CD4-positive, alpha-beta T cell (primary cell): Measurements from ENCODE around the gene RPEL1. TPM values are rescaled to one million over a fixed set of nuclear protein-coding genes. Genes with fewer than 3 reads are reported as not detected.

Experiments used
- ATAC-seq: fragments of 200-7000 bp; cut with Tn5 transposase; one replicate; pipeline ENCODE4 v1.10.0; 2022; ENCODE audit warnings: mild to moderate bottlenecking; ENCODE audit not compliant: poor library complexity
- CTCF ChIA-PET: fragments of 350-600 bp; sonication (Branson Sonifier 250); formaldehyde crosslinking; loops from one replicate; lab custom pipeline; 2021; ENCODE audit warnings: antibody characterized with exemption, inconsistent platforms; lab: Charles Lee
- POLR2A ChIA-PET: fragments of 350-600 bp; sonication (Branson Sonifier 250); formaldehyde crosslinking; loops from one replicate; lab custom pipeline; 2021; ENCODE audit warnings: antibody characterized with exemption, inconsistent platforms; lab: Charles Lee
- DNase-seq, 14 experiments: peaks; one replicate each; pipeline ENCODE4 v3.0.0-alpha.2; 2013 to 2020; ENCODE audit warnings: mixed read lengths in 2 of 14
- H3K27ac ChIP-seq, 2 donors: one replicate each; pipeline versions ENCODE4 v1.5.1 to v1.7.0; 2013; ENCODE audit warnings: low read length in 2 of 2, low read depth in 1 of 2, mild to moderate bottlenecking in 1 of 2
- H3K27me3 ChIP-seq, 2 experiments: 1 replicate in 1 of 2; 2 replicates in 1 of 2; pipeline versions ENCODE4 v1.6.1 to v1.7.0; 2013; ENCODE audit warnings: low read length in 2 of 2, control low read depth in 1 of 2, mild to moderate bottlenecking in 1 of 2, moderate library complexity in 1 of 2; ENCODE audit not compliant: insufficient read depth in 2 of 2, control insufficient read depth in 1 of 2
- H3K36me3 ChIP-seq: one replicate; pipeline ENCODE4 v1.6.1; 2013; ENCODE audit warnings: low read length, control low read depth; ENCODE audit not compliant: insufficient read depth
- H3K4me1 ChIP-seq: one replicate; pipeline ENCODE4 v1.6.1; 2013; ENCODE audit warnings: low read length, control low read depth; ENCODE audit not compliant: insufficient read depth
- H3K4me3 ChIP-seq: one replicate; pipeline ENCODE4 v1.5.1; 2013; ENCODE audit warnings: mild to moderate bottlenecking, low read length, moderate library complexity
- H3K9me3 ChIP-seq, 2 experiments: 1 replicate in 1 of 2; 2 replicates in 1 of 2; pipeline versions ENCODE4 v1.6.1 to v1.7.0; 2013; ENCODE audit warnings: low read length in 2 of 2, mild to moderate bottlenecking in 2 of 2, control low read depth in 1 of 2, moderate library complexity in 1 of 2; ENCODE audit not compliant: control insufficient read depth in 1 of 2, insufficient read depth in 1 of 2
- H3K27ac Mint-ChIP-seq: one replicate; pipeline ENCODE4 v1.8.0; 2020; ENCODE audit warnings: mixed read lengths
- H3K27me3 Mint-ChIP-seq: one replicate; pipeline ENCODE4 v1.8.0; 2021; ENCODE audit warnings: mixed read lengths
- H3K36me3 Mint-ChIP-seq: one replicate; pipeline ENCODE4 v1.8.0; 2021; ENCODE audit warnings: low read depth, mixed read lengths
- H3K4me1 Mint-ChIP-seq: one replicate; pipeline ENCODE4 v1.8.0; 2021; ENCODE audit warnings: low read depth, mixed read lengths
- H3K4me3 Mint-ChIP-seq: one replicate; pipeline ENCODE4 v1.8.0; 2020; ENCODE audit warnings: mild to moderate bottlenecking, mixed read lengths
- H3K9me3 Mint-ChIP-seq: one replicate; pipeline ENCODE4 v1.8.0; 2020; ENCODE audit warnings: mixed read lengths
- CTCF ChIP-seq: fragments of 200-600 bp; IDR thresholded peaks from one replicate; pipeline ENCODE4 v1.8.0; 2022; ENCODE audit warnings: antibody characterized with exemption, mild to moderate bottlenecking
- intact Hi-C, 2 experiments: fragments of 100-400 bp; cut with DNase I in 1 of 2; cut with micrococcal nuclease in 1 of 2; formaldehyde crosslinking; loops; one replicate each; pipeline versions ENCODE4 v1.15.1 to v1.9.0; 2023 to 2025; cut with DNase I, micrococcal nuclease
- total RNA-seq, 174 experiments: library from RNA in 2 of 174; stranded (reverse) in 2 of 174; gene quantifications; one replicate each; pipeline ENCODE4 v1.2.3 and lab custom pipeline; 2021 to 2026

Gene RPEL1
- total RNA-seq, 2 experiments from 2014 or later = not detected

DNA sequence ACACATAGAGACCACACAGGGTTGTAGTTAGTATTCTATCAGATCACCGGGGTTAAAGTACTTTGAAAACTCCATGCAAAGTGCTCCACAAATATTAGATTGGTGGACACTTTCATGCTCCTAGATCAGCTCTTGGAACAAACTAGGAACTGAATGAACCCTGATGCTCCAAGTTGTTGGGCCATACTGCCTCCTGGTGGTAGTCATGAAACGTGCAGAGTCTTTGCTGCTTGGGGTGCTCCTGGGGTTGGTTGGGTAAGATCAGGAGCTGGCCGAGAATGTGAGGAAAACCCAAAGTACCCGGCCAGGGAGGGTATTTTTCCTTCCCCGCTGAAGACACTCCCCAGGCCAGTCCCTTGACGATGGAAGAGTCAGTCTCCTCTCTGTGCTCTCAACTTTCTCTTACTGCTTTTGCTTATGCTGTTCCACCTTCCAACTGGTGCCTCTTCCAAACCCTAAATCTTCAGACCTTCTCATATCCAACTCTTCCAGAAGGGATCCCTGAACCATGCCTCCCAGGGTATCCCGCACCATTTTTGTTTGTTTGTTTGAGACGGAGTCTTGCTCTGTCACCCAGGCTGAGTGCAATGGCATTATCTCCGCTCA lies 918 bp upstream of the RPEL1 start:
- Mint-ChIP-seq H3K4me1 (peaks cover 6% of the 10 kb centered on the region), H3K9me3 (no peaks in the 10 kb centered on the region), H3K4me3 (no peak overlapping the region), H3K36me3 (no peaks in the 10 kb centered on the region), H3K27ac (no peak overlapping the region), H3K27me3 (no peaks in the 10 kb centered on the region)
- no peak overlapping the region for H3K27ac ChIP-seq
- DNase-seq = peak; percentile 41 to 82 (median 52)
- TF ChIP-seq CTCF = peak; percentile 83
- peaks cover 0 to 2% of the 10 kb centered on the region in 2 experiments for H3K27me3 ChIP-seq
- POLR2A ChIA-PET = interaction anchor here (1.4 kb wide), 1 partner anchor 327 kb away, joined by 13 read pairs; the partner anchor contains the start of gene CNNM2
- peak; percentile 60 for ATAC-seq
- H3K4me3 ChIP-seq = no peak overlapping the region
- peaks cover 7% of the 10 kb centered on the region for H3K4me1 ChIP-seq
- CTCF ChIA-PET = interaction anchor here (0.6 to 1.5 kb wide), 7 partner anchors 9 to 502 kb away, joined by 3 to 7 read pairs (median 3); partner anchors contain the start of genes CNNM2 and CYP17A1
- no peaks in the 10 kb centered on the region for H3K9me3 ChIP-seq
- intact Hi-C loops = loop anchor here (1.0 to 10.0 kb wide), 3 partner anchors 170 to 409 kb away; no protein-coding TSS in a partner anchor
- no peaks in the 10 kb centered on the region for H3K36me3 ChIP-seq

DNA sequence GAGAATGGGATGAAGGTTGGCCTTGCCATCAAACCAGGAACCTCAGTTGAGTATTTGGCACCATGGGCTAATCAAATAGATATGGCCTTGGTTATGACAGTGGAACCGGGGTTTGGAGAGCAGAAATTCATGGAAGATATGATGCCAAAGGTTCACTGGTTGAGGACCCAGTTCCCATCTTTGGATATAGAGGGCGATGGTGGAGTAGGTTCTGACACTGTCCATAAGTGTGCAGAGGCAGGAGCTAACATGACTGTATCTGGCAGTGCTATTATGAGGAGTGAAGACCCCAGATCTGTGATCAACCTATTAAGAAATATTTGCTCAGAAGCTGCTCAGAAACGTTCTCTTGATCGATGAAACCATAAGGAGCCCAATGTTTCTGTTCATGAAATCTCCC lies 637 bp downstream of the RPEL1 start:
- no peaks in the 10 kb centered on the region for H3K27me3 Mint-ChIP-seq
- Histone ChIP-seq H3K4me3 (no peak overlapping the region), H3K27me3 (peaks cover 0 to 2% of the 10 kb centered on the region in 2 experiments), H3K36me3 (no peaks in the 10 kb centered on the region), H3K4me1 (peaks cover 3% of the 10 kb centered on the region), H3K9me3 (no peaks in the 10 kb centered on the region), H3K27ac (no peak overlapping the region)
- ChIA-PET CTCF (no interaction called here), POLR2A (no interaction called here)
- H3K27ac Mint-ChIP-seq = no peak overlapping the region
- intact Hi-C loops = loop anchor here in 1 of 2 experiments (10.0 kb wide), 1 partner anchor 172 kb away; no protein-coding TSS in a partner anchor
- DNase-seq (no peak), ATAC-seq (no peak)
- H3K36me3 Mint-ChIP-seq = no peaks in the 10 kb centered on the region
- H3K4me1 Mint-ChIP-seq = no peaks in the 10 kb centered on the region
- TF ChIP-seq CTCF = no peak
- H3K4me3 Mint-ChIP-seq = no peak overlapping the region
- peaks cover 2% of the 10 kb centered on the region for H3K9me3 Mint-ChIP-seq

- H3K27ac ChIP-seq = no peak overlapping the region
- H3K27me3 Mint-ChIP-seq = peaks cover 4% of the 10 kb centered on the region
- H3K36me3 ChIP-seq = no peaks in the 10 kb centered on the region
- ATAC-seq = no peak
- CTCF ChIA-PET = interaction anchor here (1.2 kb wide), 1 partner anchor 9 kb away, joined by 3 read pairs; no protein-coding TSS in a partner anchor
- no peaks in the 10 kb centered on the region for H3K4me1 ChIP-seq
- H3K9me3 Mint-ChIP-seq = peaks cover 8% of the 10 kb centered on the region
- H3K9me3 ChIP-seq = no peaks in the 10 kb centered on the region
- no peak for TF ChIP-seq CTCF
- no peaks in the 10 kb centered on the region for H3K27me3 ChIP-seq
- no peaks in the 10 kb centered on the region for H3K36me3 Mint-ChIP-seq
- no peaks in the 10 kb centered on the region for H3K4me1 Mint-ChIP-seq
- H3K4me3 Mint-ChIP-seq = no peak overlapping the region
- H3K27ac Mint-ChIP-seq = no peak overlapping the region
- POLR2A ChIA-PET = no interaction called here
- DNase-seq = no peak
- intact Hi-C loops = no loop called here
- no peak overlapping the region for H3K4me3 ChIP-seq
Measured at GRCh38 chr10:103254113-103254512, 8.4 kb downstream of the RPEL1 start.
